HepG2 (cell line): ENCODE data around the gene IFNLR1. TPM values are rescaled to one million over a fixed set of nuclear protein-coding genes. Genes with fewer than 3 reads are reported as not detected.

Experiments used
- ATAC-seq: fragments of 200-7000 bp; cut with Tn5 transposase; 3 replicates; pipeline ENCODE4 v1.9.1; 2020; ENCODE audit warnings: mild to moderate bottlenecking, moderate library complexity
- BruUV-seq: library from RNA; stranded (reverse); fragments of 400-500 nt; replicated peaks from 2 replicates; lab custom pipeline; 2021; lab: Mats Ljungman, UMichigan
- CTCF ChIA-PET: fragments of 300-600 bp; formaldehyde crosslinking; extraction: SDS; loops from one replicate; lab custom pipeline; 2021; ENCODE audit warnings: low total read pairs, inconsistent platforms, low intra/inter-chr PET ratio; lab: Yijun Ruan, JAX
- POLR2A ChIA-PET: fragments of 350-600 bp; sonication (Branson Sonifier 250); formaldehyde crosslinking; loops from one replicate; lab custom pipeline; 2020; ENCODE audit warnings: antibody characterized with exemption, inconsistent platforms; lab: Yijun Ruan, JAX
- DNase-seq: peaks from one replicate; pipeline ENCODE4 v3.0.0-alpha.2; 2015; ENCODE audit warnings: low spot score
- FAIRE-seq: peaks from 3 replicates; lab custom pipeline; 2011; peaks lifted over from hg19 to GRCh38; lab: Jason Lieb, UNC
- H2AFZ ChIP-seq: one replicate; pipeline ENCODE4 v1.6.1; 2011; ENCODE audit warnings: low read length, inconsistent platforms
- H3K27ac ChIP-seq: fragments of 300-600 bp; 3 replicates; pipeline ENCODE4 v1.8.0; 2011; ENCODE audit warnings: mixed run types, mild to moderate bottlenecking, mixed read lengths, low read length, inconsistent platforms; ENCODE audit not compliant: insufficient read depth; ENCODE audit errors: extremely low read length
- H3K27me3 ChIP-seq, 2 experiments: fragments of 200-600 bp in 1 of 2; 2 replicates in 1 of 2; 3 replicates in 1 of 2; pipeline versions ENCODE4 v1.6.0 to v1.8.0; 2011; ENCODE audit warnings: low read length in 2 of 2, mild to moderate bottlenecking in 2 of 2, moderate library complexity in 2 of 2, inconsistent platforms in 1 of 2; ENCODE audit not compliant: insufficient read depth in 2 of 2, control insufficient read depth in 1 of 2
- H3K36me3 ChIP-seq, 2 experiments: fragments of 200-600 bp in 1 of 2; replicated peaks in 1 of 2; 2 replicates in 1 of 2; 3 replicates in 1 of 2; pipeline versions ENCODE4 v1.5.1 to v1.8.0; 2011; ENCODE audit warnings: low read length in 2 of 2, inconsistent platforms in 1 of 2; ENCODE audit not compliant: insufficient read depth in 2 of 2, control insufficient read depth in 1 of 2
- H3K4me1 ChIP-seq: 2 replicates; pipeline ENCODE4 v1.5.1; 2012; ENCODE audit warnings: low read length, inconsistent platforms; ENCODE audit not compliant: insufficient read depth
- H3K4me2 ChIP-seq: 2 replicates; pipeline ENCODE4 v1.6.0; 2011; ENCODE audit warnings: low read depth, low read length, inconsistent platforms
- H3K4me3 ChIP-seq, 3 experiments: fragments of 200-600 bp in 1 of 3; sonication (generic), shearing (Covaris generic) in 1 of 3; replicated peaks in 1 of 3; 2 replicates each; pipeline ENCODE4 v1.5.1; 2011 to 2016; ENCODE audit warnings: low read length in 3 of 3, inconsistent platforms in 2 of 3, low read depth in 2 of 3, mild to moderate bottlenecking in 2 of 3, control low read depth in 1 of 3, mixed read lengths in 1 of 3; ENCODE audit not compliant: insufficient read depth in 1 of 3
- H3K79me2 ChIP-seq: one replicate; pipeline ENCODE4 v1.6.1; 2011; ENCODE audit warnings: low read length, inconsistent platforms; ENCODE audit not compliant: insufficient read depth
- H3K9ac ChIP-seq: 2 replicates; pipeline ENCODE4 v1.6.0; 2011; ENCODE audit warnings: mild to moderate bottlenecking, low read depth, low read length, inconsistent platforms; ENCODE audit not compliant: insufficient read depth
- H3K9me3 ChIP-seq: 2 replicates; pipeline ENCODE4 v1.5.1; 2012; ENCODE audit warnings: mild to moderate bottlenecking, low read length
- H4K20me1 ChIP-seq: 2 replicates; pipeline ENCODE4 v1.6.0; 2011; ENCODE audit warnings: inconsistent platforms, mild to moderate bottlenecking, low read length, moderate library complexity; ENCODE audit not compliant: insufficient read depth
- KDM3A ChIP-seq: IDR thresholded peaks from 2 replicates; pipeline ENCODE4 v1.6.1; 2018; ENCODE audit warnings: low read depth, missing compliant biosample characterization
- POLR2A ChIP-seq, 2 experiments: IDR thresholded peaks; 2 replicates each; pipeline ENCODE4 v1.6.1; 2011; ENCODE audit warnings: low read depth in 2 of 2, low read length in 2 of 2, mild to moderate bottlenecking in 1 of 2, moderate library complexity in 1 of 2; ENCODE audit not compliant: insufficient read depth in 1 of 2
- ZNF234 ChIP-seq: sonication (generic); formaldehyde crosslinking; conservative IDR thresholded peaks from 2 replicates; pipeline ENCODE4 v1.5.1; 2020; ENCODE audit warnings: mild to moderate bottlenecking, missing genetic modification reagents
- ZNF331 ChIP-seq: sonication (generic); formaldehyde crosslinking; IDR thresholded peaks from 2 replicates; pipeline ENCODE4 v1.4.0; 2020; ENCODE audit warnings: missing genetic modification reagents
- ZNF768 ChIP-seq: sonication (generic); formaldehyde crosslinking; IDR thresholded peaks from 2 replicates; pipeline ENCODE4 v1.4.0; 2020; ENCODE audit warnings: missing genetic modification reagents
- WGBS: methylation state at CpG from one replicate; pipeline ENCODE4 v1.1.6; 2017; ENCODE audit warnings: low lambda C conversion rate; 5-methylcytosine and 5-hydroxymethylcytosine counted together
- in situ Hi-C: cut with HindIII; loops from 2 replicates; pipeline ENCODE4 v1.10.0; 2017; ENCODE audit warnings: low pct_unique_long_range_greater_than_20kb; ENCODE audit not compliant: extremely low pct_ligation_motif_present
- intact Hi-C: fragments of 100-400 bp; cut with micrococcal nuclease; formaldehyde crosslinking; loops from one replicate; pipeline ENCODE4 v1.10.0; 2022; ENCODE audit not compliant: unreplicated experiment
- polyA plus RNA-seq, 8 experiments: library from polyadenylated mRNA; depleted of rRNA in 3 of 8; stranded (reverse) in 7 of 8; unstranded in 1 of 8; fragments of >200 nt; fragmentation: Illumina TruSeq in 4 of 8; extraction: Trizol in 4 of 8; gene quantifications; 2 replicates each; pipeline versions ENCODE4 v1.2.1 to v1.2.3, GENCODE V29; 2011 to 2016; ENCODE audit warnings: low read depth in 4 of 8, missing spikeins in 1 of 8, mixed read lengths in 1 of 8; ENCODE audit not compliant: insufficient read depth in 1 of 8
- total RNA-seq, 5 experiments: library from RNA; depleted of rRNA; stranded (reverse); fragments of >200 nt; fragmentation: Illumina TruSeq; extraction: Trizol; gene quantifications; 2 replicates each; pipeline ENCODE4 v1.2.3, GENCODE V29; 2016; ENCODE audit warnings: low read depth in 1 of 5
- TF ChIP-seq, protein P1 (sequence below): sonication (generic); formaldehyde crosslinking; IDR thresholded peaks from 2 replicates; pipeline ENCODE4 v1.5.1; 2020; ENCODE audit warnings: missing genetic modification reagents, mild to moderate bottlenecking, borderline replicate concordance
- TF ChIP-seq, protein P2 (sequence below): sonication (generic); formaldehyde crosslinking; IDR thresholded peaks from 2 replicates; pipeline ENCODE4 v1.5.0; 2020; ENCODE audit warnings: missing genetic modification reagents, mild to moderate bottlenecking, borderline replicate concordance
- TF ChIP-seq, protein P3 (sequence below): sonication (generic); formaldehyde crosslinking; IDR thresholded peaks from 2 replicates; pipeline ENCODE4 v1.4.0; 2020; ENCODE audit warnings: missing genetic modification reagents
- TF ChIP-seq, protein P4 (sequence below): sonication (generic); formaldehyde crosslinking; IDR thresholded peaks from 2 replicates; pipeline ENCODE4 v1.5.1; 2020; ENCODE audit warnings: mild to moderate bottlenecking, missing genetic modification reagents, moderate library complexity

IFNLR1 gene
- total and polyA plus RNA-seq, 2 of the 13 experiments (the other 11 are each of a cell fraction or from before 2014, with no cell fraction given): 3.8 to 8.5 TPM

DNA sequence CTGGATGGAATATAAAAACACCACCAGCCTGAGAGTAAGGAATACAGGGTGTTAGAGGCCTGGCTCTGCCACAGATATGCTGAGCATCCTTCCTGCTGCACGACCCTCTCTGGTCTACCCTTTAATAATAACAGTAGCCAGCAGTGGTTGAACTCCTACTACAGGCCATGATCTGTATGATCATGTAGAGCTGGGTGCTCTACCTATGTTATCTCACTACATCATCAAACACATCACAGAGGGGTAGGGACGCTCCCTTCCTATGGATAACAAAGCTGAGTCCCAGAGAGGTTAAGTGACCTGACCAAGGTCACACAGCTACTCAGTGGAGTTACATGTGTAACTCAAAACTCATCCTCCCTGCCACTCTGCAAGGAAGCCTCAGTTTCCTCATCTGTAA is 62.1 kb downstream of the IFNLR1 start:
- H3K4me1 ChIP-seq: peaks cover 15% of the 10 kb centered on the region
- ATAC-seq (no peak), FAIRE-seq (no peak), DNase-seq (no peak)
- WGBS: 63% methylated on average over 2 of the region's 2 CpGs
- intact Hi-C loops: no loop called here
- no peaks in the 10 kb centered on the region for H3K9me3 ChIP-seq
- H2AFZ ChIP-seq: no peak overlapping the region
- H4K20me1 ChIP-seq: no peaks in the 10 kb centered on the region
- H3K9ac ChIP-seq: no peak overlapping the region
- ChIA-PET POLR2A (no interaction called here), CTCF (no interaction called here)
- H3K36me3 ChIP-seq: peaks cover 0 to 22% of the 10 kb centered on the region in 2 experiments; a peak in 3 of 5 replicates
- no peak overlapping the region for H3K27ac ChIP-seq
- in situ Hi-C loops: no loop called here
- BruUV-seq: no TSS peak
- no peaks in the 10 kb centered on the region for H3K79me2 ChIP-seq
- no peak overlapping the region for H3K4me3 ChIP-seq
- H3K27me3 ChIP-seq: no peaks in the 10 kb centered on the region
- H3K4me2 ChIP-seq: no peak overlapping the region
- TF ChIP-seq ZNF768 (CRISPR knock-in tag): peak; percentile 41; the same call in 1 of the 2 replicates
- TF ChIP-seq, protein P1, sequence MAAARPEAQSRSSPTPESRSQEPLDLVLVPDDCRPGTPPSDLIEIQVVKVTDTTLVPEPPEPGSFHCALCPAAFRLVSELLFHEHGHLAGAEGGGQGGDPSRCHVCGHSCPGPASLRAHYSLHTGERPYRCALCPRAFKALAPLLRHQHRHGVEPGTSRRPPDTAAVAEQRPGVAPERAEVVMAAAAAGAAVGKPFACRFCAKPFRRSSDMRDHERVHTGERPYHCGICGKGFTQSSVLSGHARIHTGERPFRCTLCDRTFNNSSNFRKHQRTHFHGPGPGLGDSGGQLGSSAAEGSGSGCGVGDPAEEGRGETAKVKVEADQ (CRISPR knock-in tag): no peak

DNA sequence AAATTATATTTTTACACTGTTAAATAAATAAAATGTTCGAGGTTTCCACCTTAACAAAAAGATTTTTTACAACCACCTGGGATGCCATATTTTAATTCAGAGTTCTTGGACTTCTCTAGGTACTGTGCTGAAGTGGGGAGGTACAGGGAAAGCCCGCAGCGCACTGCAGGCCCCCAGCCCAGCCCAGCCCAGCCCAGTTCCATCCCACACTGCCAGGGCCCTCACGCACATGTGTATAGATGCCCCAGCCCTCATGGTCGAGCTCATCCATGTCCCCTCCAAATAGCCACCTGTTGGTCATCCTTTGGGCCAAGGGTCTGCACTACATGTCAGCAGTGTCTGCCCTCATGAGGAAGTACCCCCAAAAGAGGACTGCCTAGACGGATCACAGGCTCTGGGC is 63.5 kb downstream of the IFNLR1 start:
- CTCF ChIA-PET: no interaction called here
- FAIRE-seq (no peak), ATAC-seq (no peak), DNase-seq (no peak)
- Histone ChIP-seq H3K27me3 (no peaks in the 10 kb centered on the region), H3K4me1 (peaks cover 29% of the 10 kb centered on the region), H2AFZ (no peak overlapping the region), H3K9ac (no peak overlapping the region), H3K36me3 (peaks cover 0 to 22% of the 10 kb centered on the region in 2 experiments; a peak in 3 of 5 replicates), H3K79me2 (no peaks in the 10 kb centered on the region), H3K9me3 (no peaks in the 10 kb centered on the region), H4K20me1 (no peaks in the 10 kb centered on the region), H3K27ac (no peak overlapping the region), H3K4me3 (no peak overlapping the region), H3K4me2 (no peak overlapping the region)
- BruUV-seq: no TSS peak
- intact Hi-C loops (no loop called here), in situ Hi-C loops (no loop called here)
- WGBS: 80% methylated on average over 3 of the region's 6 CpGs
- POLR2A ChIA-PET: no interaction called here
- TF ChIP-seq ZNF234 (CRISPR knock-in tag) (no peak), POLR2A (IDR thresholded peaks at IDR 0.05; ENCODE audit: insufficient read depth in 1 of 2, low read depth in 2 of 2, low read length in 2 of 2) (no peak), KDM3A (CRISPR knock-in tag) (no peak), ZNF331 (CRISPR knock-in tag) (no peak)
- TF ChIP-seq, protein P2, sequence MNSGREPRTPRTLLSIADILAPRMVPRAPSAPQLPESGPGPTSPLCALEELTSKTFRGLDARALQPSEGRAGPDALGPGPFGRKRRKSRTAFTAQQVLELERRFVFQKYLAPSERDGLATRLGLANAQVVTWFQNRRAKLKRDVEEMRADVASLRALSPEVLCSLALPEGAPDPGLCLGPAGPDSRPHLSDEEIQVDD (CRISPR knock-in tag): no peak
- TF ChIP-seq, protein P3, sequence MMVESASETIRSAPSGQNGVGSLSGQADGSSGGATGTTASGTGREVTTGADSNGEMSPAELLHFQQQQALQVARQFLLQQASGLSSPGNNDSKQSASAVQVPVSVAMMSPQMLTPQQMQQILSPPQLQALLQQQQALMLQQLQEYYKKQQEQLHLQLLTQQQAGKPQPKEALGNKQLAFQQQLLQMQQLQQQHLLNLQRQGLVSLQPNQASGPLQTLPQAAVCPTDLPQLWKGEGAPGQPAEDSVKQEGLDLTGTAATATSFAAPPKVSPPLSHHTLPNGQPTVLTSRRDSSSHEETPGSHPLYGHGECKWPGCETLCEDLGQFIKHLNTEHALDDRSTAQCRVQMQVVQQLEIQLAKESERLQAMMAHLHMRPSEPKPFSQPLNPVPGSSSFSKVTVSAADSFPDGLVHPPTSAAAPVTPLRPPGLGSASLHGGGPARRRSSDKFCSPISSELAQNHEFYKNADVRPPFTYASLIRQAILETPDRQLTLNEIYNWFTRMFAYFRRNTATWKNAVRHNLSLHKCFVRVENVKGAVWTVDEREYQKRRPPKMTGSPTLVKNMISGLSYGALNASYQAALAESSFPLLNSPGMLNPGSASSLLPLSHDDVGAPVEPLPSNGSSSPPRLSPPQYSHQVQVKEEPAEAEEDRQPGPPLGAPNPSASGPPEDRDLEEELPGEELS: no peak
- TF ChIP-seq, protein P4, sequence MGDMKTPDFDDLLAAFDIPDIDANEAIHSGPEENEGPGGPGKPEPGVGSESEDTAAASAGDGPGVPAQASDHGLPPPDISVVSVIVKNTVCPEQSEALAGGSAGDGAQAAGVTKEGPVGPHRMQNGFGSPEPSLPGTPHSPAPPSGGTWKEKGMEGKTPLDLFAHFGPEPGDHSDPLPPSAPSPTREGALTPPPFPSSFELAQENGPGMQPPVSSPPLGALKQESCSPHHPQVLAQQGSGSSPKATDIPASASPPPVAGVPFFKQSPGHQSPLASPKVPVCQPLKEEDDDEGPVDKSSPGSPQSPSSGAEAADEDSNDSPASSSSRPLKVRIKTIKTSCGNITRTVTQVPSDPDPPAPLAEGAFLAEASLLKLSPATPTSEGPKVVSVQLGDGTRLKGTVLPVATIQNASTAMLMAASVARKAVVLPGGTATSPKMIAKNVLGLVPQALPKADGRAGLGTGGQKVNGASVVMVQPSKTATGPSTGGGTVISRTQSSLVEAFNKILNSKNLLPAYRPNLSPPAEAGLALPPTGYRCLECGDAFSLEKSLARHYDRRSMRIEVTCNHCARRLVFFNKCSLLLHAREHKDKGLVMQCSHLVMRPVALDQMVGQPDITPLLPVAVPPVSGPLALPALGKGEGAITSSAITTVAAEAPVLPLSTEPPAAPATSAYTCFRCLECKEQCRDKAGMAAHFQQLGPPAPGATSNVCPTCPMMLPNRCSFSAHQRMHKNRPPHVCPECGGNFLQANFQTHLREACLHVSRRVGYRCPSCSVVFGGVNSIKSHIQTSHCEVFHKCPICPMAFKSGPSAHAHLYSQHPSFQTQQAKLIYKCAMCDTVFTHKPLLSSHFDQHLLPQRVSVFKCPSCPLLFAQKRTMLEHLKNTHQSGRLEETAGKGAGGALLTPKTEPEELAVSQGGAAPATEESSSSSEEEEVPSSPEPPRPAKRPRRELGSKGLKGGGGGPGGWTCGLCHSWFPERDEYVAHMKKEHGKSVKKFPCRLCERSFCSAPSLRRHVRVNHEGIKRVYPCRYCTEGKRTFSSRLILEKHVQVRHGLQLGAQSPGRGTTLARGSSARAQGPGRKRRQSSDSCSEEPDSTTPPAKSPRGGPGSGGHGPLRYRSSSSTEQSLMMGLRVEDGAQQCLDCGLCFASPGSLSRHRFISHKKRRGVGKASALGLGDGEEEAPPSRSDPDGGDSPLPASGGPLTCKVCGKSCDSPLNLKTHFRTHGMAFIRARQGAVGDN (CRISPR knock-in tag): no peak
